Renal cortical epithelial cell (primary cell): ENCODE data around the gene PRODH2. TPM values are rescaled to one million over a fixed set of nuclear protein-coding genes. Genes with fewer than 3 reads are reported as not detected.
"Not testable (repeated sequence)": the region's sequence is repeated elsewhere in the genome, so short reads cannot be mapped to it uniquely, and the experiment has no call there.

Experiments
- DNase-seq: peaks from one replicate; pipeline ENCODE4 v3.0.0-alpha.2; 2011; ENCODE audit warnings: low read depth
- total RNA-seq: library from RNA; depleted of rRNA; stranded (reverse); fragments of >200 nt; gene quantifications from 2 replicates; pipeline ENCODE4 v1.2.3, GENCODE V29; 2014

The PRODH2 gene
- total RNA-seq, 1 donor from 2014 or later: 0.20 TPM

- DNase-seq: no peak
Measured at GRCh38 chr19:35781650-35782049, 31.0 kb downstream of the PRODH2 start.

- no peak for DNase-seq
Measured at GRCh38 chr19:35780717-35781116, 31.9 kb downstream of the PRODH2 start.

- DNase-seq: no peak
Measured at GRCh38 chr19:35780058-35780457, 32.6 kb downstream of the PRODH2 start.

GRCh38 chr19:35779033-35779432, 33.6 kb downstream of the PRODH2 start:
- no peak for DNase-seq

GRCh38 chr19:35777961-35778360, 34.7 kb downstream of the PRODH2 start:
- DNase-seq: no peak

GRCh38 chr19:35777086-35777841, 35.4 kb downstream of the PRODH2 start:
- no peak for DNase-seq

- no peak for DNase-seq
Measured at GRCh38 chr19:35776102-35776788, 36.4 kb downstream of the PRODH2 start.

- peak; percentile 87 for DNase-seq
Measured at GRCh38 chr19:35775298-35776101, 37.1 kb downstream of the PRODH2 start, which contains the start of gene ARHGAP33. TSS of gene ARHGAP33 (plus strand) at chr19:35775564. CDS start at chr19:35775659, 95 bp downstream.

- DNase-seq: no peak
Measured at GRCh38 chr19:35775046-35775297, 37.7 kb downstream of the PRODH2 start.

- no peak for DNase-seq
Measured at GRCh38 chr19:35774274-35775045, 38.2 kb downstream of the PRODH2 start.

- peak; percentile 92 for DNase-seq
Measured at GRCh38 chr19:35773020-35773806, 39.4 kb downstream of the PRODH2 start.

- DNase-seq: not testable (repeated sequence)
Measured at GRCh38 chr19:35772362-35772761, 40.3 kb downstream of the PRODH2 start.

GRCh38 chr19:35768082-35768421, 44.6 kb downstream of the PRODH2 start:
- DNase-seq: no peak

GRCh38 chr19:35767288-35768081, 45.2 kb downstream of the PRODH2 start:
- peak; percentile 42 for DNase-seq

GRCh38 chr19:35766571-35767104, 46.0 kb downstream of the PRODH2 start:
- DNase-seq: no peak

- no peak for DNase-seq
Measured at GRCh38 chr19:35764432-35765315, 48.0 kb downstream of the PRODH2 start.

GRCh38 chr19:35760711-35761349, 51.8 kb downstream of the PRODH2 start:
- DNase-seq: peak; percentile 58

- no peak for DNase-seq
Measured at GRCh38 chr19:35759697-35760096, 52.9 kb downstream of the PRODH2 start.
